Measurements from ENCODE around the gene SCN2A.

SCN2A gene

DNA sequence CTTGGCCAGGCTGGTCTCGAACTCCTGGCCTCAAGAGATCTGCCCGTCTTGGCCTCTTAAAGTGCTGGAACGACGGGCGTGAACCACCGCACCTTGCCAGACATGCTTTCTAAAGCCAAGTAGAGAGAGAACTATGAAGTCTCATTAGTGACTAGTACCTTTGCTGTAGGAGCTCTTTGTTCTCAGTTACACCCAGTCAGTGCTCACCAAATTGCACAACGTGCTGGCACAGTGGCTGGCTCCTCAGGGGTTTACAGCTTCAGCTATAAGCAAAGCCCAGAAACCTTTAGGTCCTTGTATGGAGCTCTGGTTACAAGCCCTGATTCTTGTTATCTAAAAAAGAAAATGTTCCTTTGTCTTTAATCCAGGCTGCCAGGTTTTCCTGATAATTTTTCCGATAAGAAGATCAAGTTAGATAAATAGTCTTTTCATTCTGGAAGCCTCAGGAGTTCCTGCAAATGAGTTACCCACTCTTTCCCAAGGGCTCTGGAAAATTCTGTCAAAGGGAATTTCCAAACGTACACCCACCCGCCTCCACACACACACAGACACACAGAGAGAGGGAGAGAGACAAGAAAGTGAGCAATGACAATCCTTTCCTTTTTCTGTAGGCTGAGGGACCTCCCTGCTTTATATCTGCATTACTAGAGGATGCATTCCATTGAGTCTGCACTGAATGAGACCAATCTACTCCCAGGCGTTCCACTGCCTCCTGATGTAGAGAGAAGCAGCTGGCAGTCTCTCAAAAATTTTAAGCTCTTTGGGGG is 130.1 kb downstream of the SCN2A start:
- TF ChIP-seq, protein P1, sequence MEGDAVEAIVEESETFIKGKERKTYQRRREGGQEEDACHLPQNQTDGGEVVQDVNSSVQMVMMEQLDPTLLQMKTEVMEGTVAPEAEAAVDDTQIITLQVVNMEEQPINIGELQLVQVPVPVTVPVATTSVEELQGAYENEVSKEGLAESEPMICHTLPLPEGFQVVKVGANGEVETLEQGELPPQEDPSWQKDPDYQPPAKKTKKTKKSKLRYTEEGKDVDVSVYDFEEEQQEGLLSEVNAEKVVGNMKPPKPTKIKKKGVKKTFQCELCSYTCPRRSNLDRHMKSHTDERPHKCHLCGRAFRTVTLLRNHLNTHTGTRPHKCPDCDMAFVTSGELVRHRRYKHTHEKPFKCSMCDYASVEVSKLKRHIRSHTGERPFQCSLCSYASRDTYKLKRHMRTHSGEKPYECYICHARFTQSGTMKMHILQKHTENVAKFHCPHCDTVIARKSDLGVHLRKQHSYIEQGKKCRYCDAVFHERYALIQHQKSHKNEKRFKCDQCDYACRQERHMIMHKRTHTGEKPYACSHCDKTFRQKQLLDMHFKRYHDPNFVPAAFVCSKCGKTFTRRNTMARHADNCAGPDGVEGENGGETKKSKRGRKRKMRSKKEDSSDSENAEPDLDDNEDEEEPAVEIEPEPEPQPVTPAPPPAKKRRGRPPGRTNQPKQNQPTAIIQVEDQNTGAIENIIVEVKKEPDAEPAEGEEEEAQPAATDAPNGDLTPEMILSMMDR (IDR thresholded peaks at IDR 0.05; ENCODE audit: borderline replicate concordance, control extremely low read depth, extremely low read depth, insufficient read depth, missing control alignments), result no peak
- no peak for DNase-seq (ENCODE audit: low spot score)
- in situ Hi-C loops (cut with MboI; ENCODE audit: low sequenced_read_pairs, unreplicated experiment), result no loop called here

- in situ Hi-C loops (cut with MboI; ENCODE audit: low sequenced_read_pairs, unreplicated experiment), result no loop called here
- DNase-seq (ENCODE audit: low spot score), result no peak
- TF ChIP-seq, protein P1 (IDR thresholded peaks at IDR 0.05; ENCODE audit: borderline replicate concordance, control extremely low read depth, extremely low read depth, insufficient read depth, missing control alignments), result no peak
Measured at GRCh38 chr2:165369898-165370296, 130.7 kb downstream of the SCN2A start.

DNA sequence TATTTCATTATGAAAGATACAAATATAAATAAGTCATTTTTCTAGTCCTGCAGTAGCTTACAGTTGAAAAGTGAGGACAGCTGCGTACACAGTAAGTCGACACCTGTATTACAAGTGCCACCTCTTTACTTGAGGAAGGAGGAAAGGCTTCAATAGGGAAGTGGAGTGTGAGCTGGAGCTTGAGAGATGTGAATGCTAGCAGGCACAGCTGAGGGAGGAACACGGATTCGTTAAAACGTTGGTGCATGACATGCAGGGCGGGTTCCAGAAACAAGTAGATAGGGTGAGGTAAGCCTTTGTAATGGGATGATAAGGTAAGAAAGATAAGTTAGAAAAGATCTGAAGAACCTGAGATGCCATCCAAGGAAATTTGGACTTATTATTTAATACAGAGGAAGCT is 132.1 kb downstream of the SCN2A start:
- TF ChIP-seq, protein P1 (IDR thresholded peaks at IDR 0.05; ENCODE audit: borderline replicate concordance, control extremely low read depth, extremely low read depth, insufficient read depth, missing control alignments), result no peak
- in situ Hi-C loops (cut with MboI; ENCODE audit: low sequenced_read_pairs, unreplicated experiment), result no loop called here
- DNase-seq (ENCODE audit: low spot score), result no peak

GRCh38 chr2:165373278-165374010 is 134.2 kb downstream of the SCN2A start:
- DNase-seq (ENCODE audit: low spot score), result no peak
- in situ Hi-C loops (cut with MboI; ENCODE audit: low sequenced_read_pairs, unreplicated experiment), result no loop called here
- TF ChIP-seq, protein P1 (IDR thresholded peaks at IDR 0.05; ENCODE audit: borderline replicate concordance, control extremely low read depth, extremely low read depth, insufficient read depth, missing control alignments), result no peak

DNA sequence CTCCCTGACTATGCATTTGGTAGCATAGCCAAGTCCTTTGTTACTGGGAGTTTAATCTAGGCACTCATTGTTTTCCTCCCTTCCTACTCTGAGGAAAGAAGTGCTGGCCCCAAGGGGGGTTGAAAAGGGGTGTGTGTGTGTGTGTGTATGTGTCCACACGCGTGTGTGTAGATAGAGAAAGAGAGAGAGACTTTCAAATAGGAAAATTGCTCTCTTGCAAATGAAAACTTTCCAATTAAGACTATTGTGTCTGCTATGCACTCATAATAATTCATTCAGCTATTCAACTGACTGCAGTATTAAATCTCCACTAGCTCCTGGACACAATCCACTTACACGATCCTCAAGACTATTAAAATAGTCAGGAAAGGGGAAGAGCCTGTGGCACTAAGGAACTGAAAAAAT is 137.4 kb downstream of the SCN2A start:
- in situ Hi-C loops (cut with MboI; ENCODE audit: low sequenced_read_pairs, unreplicated experiment), result no loop called here
- TF ChIP-seq, protein P1 (IDR thresholded peaks at IDR 0.05; ENCODE audit: borderline replicate concordance, control extremely low read depth, extremely low read depth, insufficient read depth, missing control alignments), result no peak
- no peak for DNase-seq (ENCODE audit: low spot score)

GRCh38 chr2:165382362-165382761 is 143.1 kb downstream of the SCN2A start:
- TF ChIP-seq, protein P1 (IDR thresholded peaks at IDR 0.05; ENCODE audit: borderline replicate concordance, control extremely low read depth, extremely low read depth, insufficient read depth, missing control alignments), result no peak
- no peak for DNase-seq (ENCODE audit: low spot score)
- in situ Hi-C loops (cut with MboI; ENCODE audit: low sequenced_read_pairs, unreplicated experiment), result no loop called here
